Measurements from ENCODE around the gene ERC2. TPM values are rescaled to one million over a fixed set of nuclear protein-coding genes. Genes with fewer than 3 reads are reported as not detected.
"Not testable (repeated sequence)": the region's sequence is repeated elsewhere in the genome, so short reads cannot be mapped to it uniquely, and the experiment has no call there.

The ERC2 gene
- total RNA-seq, 1 donor from 2014 or later = not detected

- ATAC-seq (no peak), DNase-seq (ENCODE audit: low spot score) (no peak)
Measured at GRCh38 chr3:56087451-56088053, 380.7 kb downstream of the ERC2 start.

DNA sequence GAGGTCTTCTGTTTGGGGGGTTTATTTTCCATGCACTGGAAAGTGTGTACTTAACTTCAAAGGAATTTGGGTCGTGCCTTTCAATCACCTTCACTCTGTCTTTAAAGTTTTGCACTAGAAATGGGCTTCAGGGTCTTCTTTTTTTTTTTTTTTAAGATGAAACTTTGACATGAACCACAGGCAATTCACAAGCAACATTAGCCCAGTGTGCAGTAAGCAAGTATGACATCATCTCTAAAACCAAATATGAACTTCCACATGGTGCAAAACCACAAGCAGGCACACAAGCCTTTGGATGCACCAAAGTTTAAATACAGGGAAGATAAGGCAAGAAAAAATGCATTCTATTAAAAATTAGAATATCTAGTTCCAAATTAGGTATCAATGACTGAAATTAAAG is 381.9 kb downstream of the ERC2 start:
- ATAC-seq (no peak), DNase-seq (ENCODE audit: low spot score) (no peak)

DNA sequence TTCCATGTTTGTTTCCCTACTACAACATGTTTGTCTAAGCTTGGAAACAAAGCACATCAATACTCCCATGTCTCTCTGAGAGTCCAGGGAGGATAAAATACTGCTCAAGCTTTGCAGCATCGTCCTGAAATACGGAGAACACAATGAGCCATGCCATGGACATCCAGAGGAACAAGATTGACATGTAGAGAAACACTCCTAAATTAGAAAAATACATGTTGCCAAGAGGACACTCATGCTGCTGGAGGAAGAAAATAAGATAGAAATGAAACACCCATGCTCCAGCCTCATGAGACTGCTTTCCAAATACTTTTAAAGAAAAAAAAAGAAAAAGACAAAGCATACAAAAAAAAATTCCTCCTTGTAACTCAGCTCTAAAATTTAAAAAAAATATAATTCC is 387.0 kb downstream of the ERC2 start:
- ATAC-seq (no peak), DNase-seq (ENCODE audit: low spot score) (no peak)

GRCh38 chr3:56076746-56077145 is 391.5 kb downstream of the ERC2 start:
- DNase-seq (ENCODE audit: low spot score) = no peak
- peak; percentile 61 for ATAC-seq

- ATAC-seq = peak; percentile 49
- DNase-seq (ENCODE audit: low spot score) = no peak
Measured at GRCh38 chr3:56075089-56075488, 393.2 kb downstream of the ERC2 start.

- DNase-seq (ENCODE audit: low spot score) (no peak), ATAC-seq (peak; percentile 21)
Measured at GRCh38 chr3:56069766-56070165, 398.5 kb downstream of the ERC2 start.

- not testable (repeated sequence) for ATAC-seq; DNase-seq (ENCODE audit: low spot score)
Measured at GRCh38 chr3:56066405-56066804, 401.9 kb downstream of the ERC2 start.

DNA sequence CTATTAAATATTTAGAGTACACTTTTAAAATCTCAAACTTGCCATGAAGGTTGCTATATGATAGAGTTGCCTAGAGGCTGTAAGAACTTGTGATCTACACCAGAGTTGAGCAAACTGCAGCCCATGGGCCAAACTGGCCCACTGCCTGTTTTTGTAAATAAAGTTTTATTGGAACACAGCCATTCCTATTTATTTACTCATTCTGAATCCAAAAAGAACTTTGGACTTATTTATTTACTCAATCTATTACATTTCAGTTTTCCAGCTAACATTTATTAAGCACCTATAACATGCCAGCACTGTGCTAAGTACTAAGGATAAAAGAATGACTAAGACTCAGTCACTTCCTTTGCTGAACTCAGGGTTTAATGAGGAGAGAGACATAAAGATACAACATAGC is 403.6 kb downstream of the ERC2 start:
- ATAC-seq (no peak), DNase-seq (ENCODE audit: low spot score) (no peak)

- ATAC-seq (no peak), DNase-seq (ENCODE audit: low spot score) (no peak)
Measured at GRCh38 chr3:56061279-56061626, 407.0 kb downstream of the ERC2 start.

GRCh38 chr3:56060521-56061278 is 407.6 kb downstream of the ERC2 start:
- DNase-seq (ENCODE audit: low spot score) = no peak

GRCh38 chr3:56059731-56060130 is 408.5 kb downstream of the ERC2 start:
- ATAC-seq (no peak), DNase-seq (ENCODE audit: low spot score) (no peak)

More at GRCh38 chr3:56060521-56061278, 407.6 kb downstream of the ERC2 start:
- no peak for ATAC-seq

- DNase-seq (ENCODE audit: low spot score) (no peak), ATAC-seq (no peak)
Measured at GRCh38 chr3:56055951-56056350, 412.3 kb downstream of the ERC2 start.

DNA sequence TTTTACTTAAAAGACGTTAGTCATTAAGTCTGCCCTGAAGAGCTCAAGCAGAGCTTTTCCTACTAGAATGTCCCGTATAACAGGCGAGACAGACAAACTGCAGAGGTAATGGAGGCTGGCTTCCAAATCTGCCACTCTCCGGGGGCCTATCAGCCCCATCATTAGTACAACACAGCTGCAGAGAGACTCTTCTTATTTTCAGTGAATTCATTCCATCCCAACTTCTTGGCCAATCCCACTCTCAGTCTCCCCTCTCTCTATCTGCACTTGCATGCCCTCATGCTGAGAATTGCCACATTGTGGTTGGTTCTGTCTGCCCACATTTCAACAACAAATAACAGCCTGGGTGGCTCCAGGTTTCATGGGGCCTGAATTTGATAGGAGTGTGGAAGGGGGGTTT is 412.7 kb downstream of the ERC2 start:
- no peak for DNase-seq (ENCODE audit: low spot score)
- ATAC-seq = no peak

- DNase-seq (ENCODE audit: low spot score) (no peak), ATAC-seq (no peak)
Measured at GRCh38 chr3:56054844-56055243, 413.4 kb downstream of the ERC2 start.

GRCh38 chr3:56053727-56054126 is 414.5 kb downstream of the ERC2 start:
- DNase-seq (ENCODE audit: low spot score) (no peak), ATAC-seq (no peak)

DNA sequence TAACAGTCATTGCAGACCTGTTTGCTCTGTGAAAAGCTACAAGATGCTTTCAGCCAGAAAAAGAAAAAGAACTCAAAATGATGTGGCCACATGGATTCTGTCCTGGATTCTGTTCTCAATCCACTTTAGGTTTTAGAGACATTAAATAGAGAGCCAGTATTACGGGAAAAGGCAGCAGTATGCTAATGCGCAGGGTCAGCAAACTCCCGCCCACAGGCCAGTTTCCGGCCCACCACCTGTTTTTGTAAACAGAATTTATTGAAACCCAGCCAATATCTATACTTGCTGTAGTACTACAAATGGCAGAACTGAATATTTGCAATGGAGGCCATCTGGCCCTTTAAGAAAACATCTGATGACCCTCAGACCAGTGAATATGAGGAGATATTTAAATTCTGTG is 416.1 kb downstream of the ERC2 start:
- DNase-seq (ENCODE audit: low spot score) (no peak), ATAC-seq (no peak)

- DNase-seq (ENCODE audit: low spot score) (no peak), ATAC-seq (no peak)
Measured at GRCh38 chr3:56051052-56051451, 417.2 kb downstream of the ERC2 start.

- no peak for ATAC-seq
Measured at GRCh38 chr3:56048946-56049345, 419.3 kb downstream of the ERC2 start.

DNA sequence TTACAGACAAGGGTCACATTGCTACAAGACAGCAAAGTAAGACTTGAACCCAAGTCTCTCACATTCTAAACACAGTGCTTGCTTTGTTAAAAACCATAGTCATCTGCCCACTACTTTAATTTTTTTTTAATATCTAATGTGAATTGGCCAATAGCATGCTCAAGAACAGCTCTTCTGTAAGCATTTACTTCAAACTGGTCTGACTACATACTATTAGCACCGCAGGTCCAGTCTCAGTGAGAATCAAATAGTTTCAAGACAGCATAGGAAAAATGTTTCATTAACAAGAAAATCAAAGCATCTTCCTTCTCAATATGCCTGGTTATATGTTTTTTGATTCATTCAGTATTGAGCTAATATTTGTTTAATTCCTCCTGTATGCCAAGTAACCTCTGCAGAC is 419.9 kb downstream of the ERC2 start:
- ATAC-seq (no peak), DNase-seq (ENCODE audit: low spot score) (no peak)

More at GRCh38 chr3:56048946-56049345, 419.3 kb downstream of the ERC2 start:
- no peak for DNase-seq (ENCODE audit: low spot score)

GRCh38 chr3:56042326-56042951 is 425.8 kb downstream of the ERC2 start:
- DNase-seq (ENCODE audit: low spot score) = no peak
- peak; percentile 93 for ATAC-seq

- no peak for DNase-seq (ENCODE audit: low spot score)
Measured at GRCh38 chr3:56025326-56025725, 442.9 kb downstream of the ERC2 start.

GRCh38 chr3:56023546-56023945 is 444.7 kb downstream of the ERC2 start:
- DNase-seq (ENCODE audit: low spot score) (no peak), ATAC-seq (no peak)

More at GRCh38 chr3:56025326-56025725, 442.9 kb downstream of the ERC2 start:
- ATAC-seq = no peak
